MM.1S (cell line): ENCODE data around the gene COL28A1.

Source experiments
- DNase-seq: peaks from one replicate; pipeline ENCODE4 v3.0.0-alpha.2; 2015
- H2AFZ ChIP-seq: fragments of 300-600 bp; sonication (generic); 2 replicates; pipeline ENCODE4 v1.6.0; 2016; ENCODE audit warnings: antibody characterized with exemption, low read length
- H3F3A ChIP-seq: fragments of 300-600 bp; sonication (generic); 2 replicates; pipeline ENCODE4 v1.6.1; 2016; ENCODE audit warnings: mild to moderate bottlenecking, antibody characterized with exemption, low read length, moderate library complexity, mixed read lengths; ENCODE audit not compliant: insufficient read depth
- H3K27ac ChIP-seq: fragments of 300-600 bp; sonication (generic); 2 replicates; pipeline ENCODE4 v1.5.1; 2016; ENCODE audit warnings: mild to moderate bottlenecking, low read length
- H3K27me3 ChIP-seq: fragments of 300-600 bp; sonication (generic); replicated peaks from 2 replicates; pipeline ENCODE4 v1.6.0; 2016; ENCODE audit warnings: low read length; ENCODE audit not compliant: insufficient read depth
- H3K36me3 ChIP-seq: fragments of 300-600 bp; sonication (generic); replicated peaks from 2 replicates; pipeline ENCODE4 v1.6.1; 2016; ENCODE audit warnings: mild to moderate bottlenecking, low read length, mixed read lengths; ENCODE audit not compliant: insufficient read depth
- H3K4me1 ChIP-seq: fragments of 300-600 bp; sonication (generic); 2 replicates; pipeline ENCODE4 v1.6.1; 2016; ENCODE audit warnings: low read length, mixed read lengths
- H3K4me2 ChIP-seq: fragments of 300-600 bp; sonication (generic); 2 replicates; pipeline ENCODE4 v1.6.0; 2016; ENCODE audit warnings: low read depth, low read length
- H3K4me3 ChIP-seq: fragments of 300-600 bp; sonication (generic); 2 replicates; pipeline ENCODE4 v1.5.1; 2016; ENCODE audit warnings: low read length, mixed read lengths
- H3K79me2 ChIP-seq: fragments of 300-600 bp; sonication (generic); 2 replicates; pipeline ENCODE4 v1.6.1; 2016; ENCODE audit warnings: mixed run types, low read length, mixed read lengths
- H3K9ac ChIP-seq: fragments of 300-600 bp; sonication (generic); 2 replicates; pipeline ENCODE4 v1.6.1; 2016; ENCODE audit warnings: low read length, mixed read lengths
- H3K9me2 ChIP-seq: fragments of 300-600 bp; sonication (generic); replicated peaks from 2 replicates; pipeline ENCODE4 v1.6.1; 2016; ENCODE audit warnings: mild to moderate bottlenecking, low read length, mixed read lengths; ENCODE audit not compliant: insufficient read depth
- H3K9me3 ChIP-seq: fragments of 300-600 bp; sonication (generic); replicated peaks from 2 replicates; pipeline ENCODE4 v1.6.1; 2016; ENCODE audit warnings: mild to moderate bottlenecking, low read length, mixed read lengths; ENCODE audit not compliant: insufficient read depth
- H4K20me1 ChIP-seq: fragments of 300-600 bp; sonication (generic); 2 replicates; pipeline ENCODE4 v1.6.1; 2016; ENCODE audit warnings: mild to moderate bottlenecking, low read length, moderate library complexity, mixed read lengths; ENCODE audit not compliant: insufficient read depth
- EZH2 ChIP-seq: fragments of 300-600 bp; sonication (generic); optimal IDR thresholded peaks from 2 replicates; pipeline ENCODE3; 2017; ENCODE audit warnings: low read depth, mild to moderate bottlenecking, antibody characterized with exemption, low read length, mixed read lengths
- EZH2phosphoT487 ChIP-seq: fragments of 300-600 bp; sonication (generic); IDR thresholded peaks from 2 replicates; pipeline ENCODE4 v1.6.1; 2018; ENCODE audit warnings: antibody characterized with exemption, low read length
- TF ChIP-seq, protein P1 (sequence below): fragments of 300-600 bp; sonication (generic); IDR thresholded peaks from 2 replicates; pipeline ENCODE4 v1.5.1; 2016; ENCODE audit warnings: antibody characterized with exemption, low read length, mixed read lengths

The COL28A1 gene

DNA sequence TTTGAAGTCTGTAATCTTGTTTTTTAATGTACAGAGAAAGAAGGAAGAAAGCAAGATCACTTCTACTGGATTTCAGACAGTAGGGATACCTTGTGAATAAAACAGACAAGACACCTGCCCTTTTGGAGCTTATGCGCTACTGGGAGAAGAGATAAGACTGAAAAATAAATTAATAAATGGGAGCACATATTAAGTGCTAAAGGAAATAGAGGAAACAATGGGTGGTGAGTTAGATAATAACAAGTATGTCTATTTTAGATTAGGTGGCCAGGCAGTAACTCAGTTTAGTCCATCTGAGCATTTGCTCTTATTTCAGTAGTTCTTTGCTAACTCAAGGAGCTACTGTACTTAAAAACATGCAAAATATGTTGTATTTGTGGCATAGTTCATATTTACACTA lies 46.9 kb upstream of the COL28A1 start:
- H3K79me2 ChIP-seq = no peaks in the 10 kb centered on the region
- H2AFZ ChIP-seq = no peak overlapping the region
- no peak for DNase-seq
- H3K36me3 ChIP-seq = no peaks in the 10 kb centered on the region
- no peaks in the 10 kb centered on the region for H4K20me1 ChIP-seq
- no peaks in the 10 kb centered on the region for H3K9me2 ChIP-seq
- peaks cover 3% of the 10 kb centered on the region for H3K4me1 ChIP-seq
- H3K27ac ChIP-seq = no peak overlapping the region
- no peak overlapping the region for H3K4me2 ChIP-seq
- no peaks in the 10 kb centered on the region for H3K27me3 ChIP-seq
- H3K9ac ChIP-seq = no peak overlapping the region
- H3K9me3 ChIP-seq = no peaks in the 10 kb centered on the region
- no peaks in the 10 kb centered on the region for H3F3A ChIP-seq
- no peak overlapping the region for H3K4me3 ChIP-seq
- TF ChIP-seq EZH2phosphoT487 (no peak), EZH2 (no peak)
- TF ChIP-seq, protein P1, sequence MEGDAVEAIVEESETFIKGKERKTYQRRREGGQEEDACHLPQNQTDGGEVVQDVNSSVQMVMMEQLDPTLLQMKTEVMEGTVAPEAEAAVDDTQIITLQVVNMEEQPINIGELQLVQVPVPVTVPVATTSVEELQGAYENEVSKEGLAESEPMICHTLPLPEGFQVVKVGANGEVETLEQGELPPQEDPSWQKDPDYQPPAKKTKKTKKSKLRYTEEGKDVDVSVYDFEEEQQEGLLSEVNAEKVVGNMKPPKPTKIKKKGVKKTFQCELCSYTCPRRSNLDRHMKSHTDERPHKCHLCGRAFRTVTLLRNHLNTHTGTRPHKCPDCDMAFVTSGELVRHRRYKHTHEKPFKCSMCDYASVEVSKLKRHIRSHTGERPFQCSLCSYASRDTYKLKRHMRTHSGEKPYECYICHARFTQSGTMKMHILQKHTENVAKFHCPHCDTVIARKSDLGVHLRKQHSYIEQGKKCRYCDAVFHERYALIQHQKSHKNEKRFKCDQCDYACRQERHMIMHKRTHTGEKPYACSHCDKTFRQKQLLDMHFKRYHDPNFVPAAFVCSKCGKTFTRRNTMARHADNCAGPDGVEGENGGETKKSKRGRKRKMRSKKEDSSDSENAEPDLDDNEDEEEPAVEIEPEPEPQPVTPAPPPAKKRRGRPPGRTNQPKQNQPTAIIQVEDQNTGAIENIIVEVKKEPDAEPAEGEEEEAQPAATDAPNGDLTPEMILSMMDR = no peak

DNA sequence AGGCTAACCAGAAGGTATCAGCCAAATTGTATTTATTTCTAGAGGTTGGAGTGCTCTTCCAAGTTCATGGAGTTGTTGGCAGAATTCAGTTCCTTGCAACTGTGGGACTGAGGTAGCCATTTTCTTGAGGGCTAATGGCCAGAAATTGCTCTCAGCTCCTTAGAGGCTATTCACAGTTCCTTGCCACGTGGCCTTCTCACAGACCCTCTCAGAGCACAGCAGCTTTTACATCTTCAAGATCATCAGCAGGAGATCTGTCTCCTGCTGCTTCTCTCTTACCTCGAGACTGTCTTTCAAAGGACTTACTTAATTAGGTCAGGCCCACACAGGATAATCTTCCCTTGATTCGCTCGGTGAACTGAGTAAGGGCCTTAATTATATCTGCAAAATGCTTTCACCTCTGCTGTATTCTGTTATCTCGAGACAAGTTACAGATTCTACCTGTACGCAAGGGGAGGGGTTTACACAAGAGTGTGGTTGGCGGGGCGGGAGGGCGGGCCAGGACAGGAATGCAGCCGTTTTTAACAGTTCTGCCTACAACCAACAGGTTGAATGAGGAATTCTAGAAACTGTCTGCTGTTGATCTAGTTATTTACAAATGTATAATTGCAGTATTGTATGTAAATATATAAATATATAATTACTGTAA lies 46.0 kb upstream of the COL28A1 start:
- no peaks in the 10 kb centered on the region for H3K27me3 ChIP-seq
- TF ChIP-seq, protein P1 = no peak
- no peak for DNase-seq
- no peaks in the 10 kb centered on the region for H4K20me1 ChIP-seq
- H3K9me3 ChIP-seq = no peaks in the 10 kb centered on the region
- no peak overlapping the region for H3K4me3 ChIP-seq
- peaks cover 10% of the 10 kb centered on the region for H3K4me1 ChIP-seq
- no peaks in the 10 kb centered on the region for H3K36me3 ChIP-seq
- no peaks in the 10 kb centered on the region for H3K9me2 ChIP-seq
- no peak overlapping the region for H3K4me2 ChIP-seq
- H3K27ac ChIP-seq = no peak overlapping the region
- H3K79me2 ChIP-seq = no peaks in the 10 kb centered on the region
- no peak overlapping the region for H3K9ac ChIP-seq
- no peaks in the 10 kb centered on the region for H3F3A ChIP-seq
- no peak overlapping the region for H2AFZ ChIP-seq

DNA sequence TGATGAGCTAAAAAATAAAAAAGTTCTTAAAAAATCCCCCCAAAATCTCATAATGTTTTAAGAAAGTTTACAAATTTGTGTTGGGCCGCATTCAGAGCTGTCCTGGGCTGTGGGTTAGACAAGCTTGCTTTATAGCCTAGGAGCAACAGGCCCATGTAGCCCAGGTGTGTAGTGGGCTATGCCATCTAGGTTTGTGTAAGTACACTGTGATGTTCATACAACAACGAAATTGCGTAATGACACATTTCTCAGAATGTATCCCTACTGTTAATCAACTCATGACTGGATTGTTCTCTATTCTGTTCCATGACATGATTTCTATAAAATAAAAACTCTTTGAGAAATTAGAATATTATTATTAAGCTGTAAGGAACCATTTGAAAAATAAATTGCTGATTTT lies 44.0 kb upstream of the COL28A1 start:
- no peak overlapping the region for H2AFZ ChIP-seq
- H3K27me3 ChIP-seq = no peaks in the 10 kb centered on the region
- H3K4me2 ChIP-seq = no peak overlapping the region
- H3K9ac ChIP-seq = no peak overlapping the region
- H3F3A ChIP-seq = no peaks in the 10 kb centered on the region
- H3K79me2 ChIP-seq = 0 out of 2 replicates have a peak, but pooled peaks cover 3% of the 10 kb centered on the region
- H4K20me1 ChIP-seq = no peaks in the 10 kb centered on the region
- no peak for TF ChIP-seq EZH2
- no peak for TF ChIP-seq EZH2phosphoT487
- TF ChIP-seq, protein P1 = no peak
- no peaks in the 10 kb centered on the region for H3K9me3 ChIP-seq
- no peaks in the 10 kb centered on the region for H3K9me2 ChIP-seq
- no peak overlapping the region for H3K27ac ChIP-seq
- no peak for DNase-seq
- peaks cover 10% of the 10 kb centered on the region for H3K4me1 ChIP-seq
- no peaks in the 10 kb centered on the region for H3K36me3 ChIP-seq
- H3K4me3 ChIP-seq = no peak overlapping the region
